DMS153 (cell line): ENCODE measurements around the gene GALNT17.

Experiments
- DNase-seq: peaks from one replicate; lab custom pipeline; 2025; lab: John Stamatoyannopoulos, UW

GALNT17 gene

GRCh38 chr7:71506822-71507221 is 374.9 kb downstream of the GALNT17 start:
- DNase-seq: no peak

GRCh38 chr7:71507680-71508602 is 376.0 kb downstream of the GALNT17 start:
- no peak for DNase-seq

- no peak for DNase-seq
Observed at GRCh38 chr7:71509381-71509780, 377.4 kb downstream of the GALNT17 start.

GRCh38 chr7:71511361-71511807 is 379.4 kb downstream of the GALNT17 start:
- no peak for DNase-seq

GRCh38 chr7:71517940-71518699 is 386.2 kb downstream of the GALNT17 start:
- no peak for DNase-seq

GRCh38 chr7:71518880-71519279 is 386.9 kb downstream of the GALNT17 start:
- DNase-seq: no peak

GRCh38 chr7:71521506-71521905 is 389.6 kb downstream of the GALNT17 start:
- DNase-seq: no peak

- no peak for DNase-seq
Observed at GRCh38 chr7:71526106-71526505, 394.2 kb downstream of the GALNT17 start.

GRCh38 chr7:71527213-71527612 is 395.3 kb downstream of the GALNT17 start:
- no peak for DNase-seq

- DNase-seq: no peak
Observed at GRCh38 chr7:71535616-71536015, 403.7 kb downstream of the GALNT17 start.

- no peak for DNase-seq
Observed at GRCh38 chr7:71538210-71538609, 406.3 kb downstream of the GALNT17 start.

GRCh38 chr7:71539615-71540014 is 407.7 kb downstream of the GALNT17 start:
- DNase-seq: no peak

- no peak for DNase-seq
Observed at GRCh38 chr7:71541707-71542353, 409.9 kb downstream of the GALNT17 start.

GRCh38 chr7:71543396-71543795 is 411.5 kb downstream of the GALNT17 start:
- DNase-seq: no peak

- DNase-seq: no peak
Observed at GRCh38 chr7:71544816-71545215, 412.9 kb downstream of the GALNT17 start.

- no peak for DNase-seq
Observed at GRCh38 chr7:71547426-71547825, 415.5 kb downstream of the GALNT17 start.

GRCh38 chr7:71548746-71549145 is 416.8 kb downstream of the GALNT17 start:
- DNase-seq: no peak

- DNase-seq: no peak
Observed at GRCh38 chr7:71553306-71553705, 421.4 kb downstream of the GALNT17 start.

- no peak for DNase-seq
Observed at GRCh38 chr7:71555758-71556157, 423.8 kb downstream of the GALNT17 start.

- no peak for DNase-seq
Observed at GRCh38 chr7:71558806-71559613, 427.1 kb downstream of the GALNT17 start.

GRCh38 chr7:71560354-71560995 is 428.5 kb downstream of the GALNT17 start:
- no peak for DNase-seq
